GM21515 (cell line): ENCODE results near the gene SNUPN.
"Not testable (repeated sequence)": the region's sequence is repeated elsewhere in the genome, so short reads cannot be mapped to it uniquely, and the experiment has no call there.

Experiments used
- ATAC-seq: cut with Tn5 transposase; IDR thresholded peaks from one replicate; pipeline ENCODE4 v1.9.1; 2021; ENCODE audit not compliant: unreplicated experiment

Gene SNUPN

DNA sequence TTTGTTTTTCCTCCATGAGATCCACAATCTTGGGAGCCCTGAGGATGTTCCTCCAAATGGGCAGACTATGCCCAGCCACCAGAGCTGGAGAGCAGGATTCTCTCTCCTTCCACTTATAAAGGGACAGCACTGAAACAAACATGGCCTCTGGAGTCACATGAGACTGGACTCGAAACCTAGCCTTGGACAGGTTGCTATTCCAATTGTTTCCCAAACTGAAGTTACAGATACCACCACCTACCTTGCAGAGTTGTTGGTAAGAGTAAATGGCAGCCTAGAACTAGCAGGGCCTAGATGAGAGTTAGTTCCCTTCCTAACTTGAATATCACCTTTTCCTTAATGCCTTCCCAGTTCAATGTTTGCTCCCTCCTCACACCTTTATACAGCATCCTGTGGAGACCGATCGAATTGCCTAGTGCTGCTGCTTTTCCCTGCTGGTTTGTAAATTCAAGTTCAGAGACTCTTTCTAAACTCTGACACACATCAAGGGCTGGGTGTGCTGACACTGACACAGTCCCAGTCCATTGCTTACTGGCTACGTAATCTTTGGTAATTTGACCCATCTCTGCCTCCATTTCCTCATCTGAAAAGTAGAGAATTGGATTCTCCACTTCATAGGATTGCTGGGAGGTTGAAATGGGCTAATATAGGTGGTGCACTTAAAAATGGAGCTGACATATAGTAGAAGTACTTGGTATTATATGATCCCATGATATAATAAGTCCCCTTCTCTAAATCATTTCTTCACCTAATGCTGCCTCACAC, 11.9 kb upstream of the SNUPN start:
- ATAC-seq, result no peak

DNA sequence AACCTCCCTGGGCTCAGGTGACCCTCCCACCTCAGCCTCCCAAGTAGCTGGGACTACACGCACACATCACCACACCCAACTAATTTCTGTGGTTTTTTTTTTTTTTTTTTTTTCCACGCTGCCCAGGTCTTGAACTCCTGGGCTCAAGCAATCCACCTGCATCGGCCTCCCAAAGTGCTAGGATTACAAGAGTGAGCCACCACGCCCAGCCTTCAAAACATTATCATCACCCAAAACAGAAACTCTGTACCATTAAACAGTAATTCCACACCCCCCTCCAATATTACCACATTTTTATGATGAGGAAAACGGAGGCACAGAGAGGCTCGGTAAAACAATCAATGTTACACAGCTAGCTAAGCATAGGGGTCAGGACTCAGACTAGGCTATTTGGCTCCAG, 10.5 kb upstream of the SNUPN start:
- no peak for ATAC-seq

DNA sequence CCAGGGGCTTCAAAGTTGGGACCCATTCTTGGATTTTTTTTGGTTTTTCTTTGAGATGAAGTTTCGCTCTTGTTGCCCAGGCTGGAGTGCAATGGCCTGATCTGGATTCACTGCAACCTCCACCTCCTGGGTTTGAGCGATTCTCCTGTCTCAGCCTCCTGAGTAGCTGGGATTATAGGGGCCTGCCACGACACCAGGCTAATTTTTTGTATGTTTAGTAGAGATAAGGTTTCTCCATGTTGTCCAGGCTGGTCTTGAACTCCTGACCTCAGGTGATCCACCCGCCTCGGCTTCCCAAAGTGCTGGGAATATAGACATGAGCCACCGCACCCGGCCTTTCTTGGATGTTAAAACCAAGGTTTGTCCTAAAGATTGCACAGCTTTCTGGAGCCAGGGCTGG, 8.4 kb upstream of the SNUPN start:
- not testable (repeated sequence) for ATAC-seq

DNA sequence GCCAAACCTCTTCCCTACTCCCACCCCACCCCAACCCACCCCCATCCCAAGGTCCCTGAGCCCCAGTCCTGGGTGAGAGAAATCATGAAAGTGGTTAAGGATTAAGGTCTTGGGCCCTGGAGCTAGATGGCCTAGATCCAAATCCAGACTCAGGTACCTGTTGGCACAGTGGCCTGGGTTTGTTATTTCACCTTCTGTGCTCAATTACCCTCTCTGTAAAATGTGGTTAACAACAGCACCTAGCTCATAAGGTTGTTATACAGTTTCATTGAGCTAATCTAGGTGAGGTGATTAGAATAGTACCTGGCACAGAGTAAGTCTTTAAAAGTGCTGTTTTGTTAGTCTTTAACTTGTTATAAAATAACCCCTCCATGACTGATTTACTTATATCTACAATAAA, 6.4 kb upstream of the SNUPN start:
- no peak for ATAC-seq

DNA sequence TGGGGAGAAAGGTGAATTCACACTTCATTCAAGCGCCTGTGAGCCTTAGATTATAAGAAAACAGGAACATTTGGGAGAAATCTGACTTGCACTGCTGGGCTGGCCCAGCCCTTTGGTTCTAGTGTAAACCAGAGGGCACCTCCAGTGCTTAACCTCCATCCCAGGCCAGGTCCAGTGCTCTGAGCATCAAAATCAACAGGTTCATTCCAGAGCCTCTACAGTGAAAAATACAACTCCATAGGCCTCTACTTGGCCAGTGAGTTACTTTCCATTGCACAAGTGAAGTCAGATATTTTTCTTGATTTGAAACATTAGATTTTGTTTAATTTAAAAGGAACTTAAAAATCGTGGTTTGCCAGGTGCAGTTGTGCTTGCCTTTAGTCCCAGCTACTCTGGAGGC, 3.0 kb downstream of the SNUPN start:
- ATAC-seq, result no peak

DNA sequence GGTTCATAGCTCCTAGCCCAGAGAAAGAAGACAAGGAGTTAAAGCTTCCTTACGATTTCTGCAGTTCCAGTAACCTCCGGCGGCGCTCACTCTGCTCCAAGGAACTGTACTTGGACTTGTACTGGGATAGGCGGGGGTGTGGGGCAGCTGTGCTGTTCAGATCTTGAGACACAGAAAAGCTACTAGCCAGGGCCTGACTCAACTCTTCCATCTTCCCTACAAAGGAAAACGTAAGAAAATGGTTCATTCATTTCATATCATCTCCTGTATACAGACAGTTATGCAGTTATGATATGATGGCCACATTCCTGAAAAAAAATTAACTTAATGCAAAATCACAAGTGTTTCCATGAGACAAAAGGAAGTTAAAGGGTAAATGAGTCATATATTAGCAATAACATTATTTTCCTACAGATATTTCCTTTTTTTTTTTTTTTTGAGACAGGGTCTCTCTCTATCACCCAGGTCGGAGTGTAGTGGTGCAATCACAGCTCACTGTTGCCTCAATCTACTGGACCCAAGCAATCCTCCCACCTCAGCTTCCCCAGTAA, 4.6 kb downstream of the SNUPN start:
- no peak for ATAC-seq

DNA sequence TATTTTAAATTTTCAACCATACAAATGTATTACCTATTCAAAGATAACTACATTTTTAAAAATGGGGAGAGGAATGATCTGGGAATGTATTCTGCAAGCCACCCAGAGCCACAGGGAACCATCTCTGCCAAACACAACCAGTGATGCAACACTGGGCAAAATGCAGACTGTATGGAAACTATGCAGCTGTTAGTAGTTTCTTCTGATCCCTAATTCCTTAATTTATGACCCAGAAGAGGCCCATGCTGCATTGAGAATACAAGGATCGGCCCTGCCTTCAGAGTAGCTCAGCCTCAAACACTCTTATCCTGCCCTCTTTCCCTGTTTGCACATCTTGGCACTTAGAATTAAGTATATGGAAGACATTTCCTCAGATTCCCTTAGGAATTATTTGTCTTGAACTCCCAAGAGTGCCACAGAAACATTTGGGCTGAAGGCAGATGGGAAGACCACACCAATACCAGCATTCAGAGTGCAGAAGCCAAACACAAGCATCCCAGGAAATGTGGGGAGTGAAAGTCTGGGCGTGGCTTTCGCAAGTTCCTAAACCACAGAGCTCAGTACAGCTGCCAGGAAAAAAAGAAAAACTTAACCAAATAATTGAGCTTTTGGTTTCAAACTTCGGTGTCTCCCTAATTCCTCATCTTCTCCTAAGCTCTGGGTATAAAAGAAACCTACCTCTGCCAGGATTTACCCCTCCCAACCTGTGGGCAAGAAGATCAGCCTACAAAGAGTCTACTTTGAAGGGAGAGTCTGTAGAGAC, 5.3 kb downstream of the SNUPN start:
- ATAC-seq, result no peak

DNA sequence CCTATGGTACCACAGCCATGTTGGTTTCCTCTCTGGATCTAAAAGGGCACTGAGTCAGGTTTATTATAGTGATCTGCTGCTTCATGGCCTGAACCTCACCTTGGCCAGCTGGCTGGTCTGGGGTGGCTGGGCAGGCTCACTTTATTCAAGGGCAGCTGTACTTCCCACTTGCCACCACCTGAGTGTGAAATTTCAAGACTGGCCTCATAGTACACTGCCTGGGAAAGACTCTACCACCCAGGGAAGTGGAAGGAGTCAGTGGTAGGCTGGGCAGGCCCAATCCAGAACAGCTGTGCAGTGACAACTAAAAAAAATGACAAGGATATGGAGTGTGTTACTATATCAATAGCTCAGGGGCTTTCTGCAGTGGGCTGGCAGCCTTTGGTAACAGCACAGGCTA, 8.8 kb downstream of the SNUPN start:
- no peak for ATAC-seq

DNA sequence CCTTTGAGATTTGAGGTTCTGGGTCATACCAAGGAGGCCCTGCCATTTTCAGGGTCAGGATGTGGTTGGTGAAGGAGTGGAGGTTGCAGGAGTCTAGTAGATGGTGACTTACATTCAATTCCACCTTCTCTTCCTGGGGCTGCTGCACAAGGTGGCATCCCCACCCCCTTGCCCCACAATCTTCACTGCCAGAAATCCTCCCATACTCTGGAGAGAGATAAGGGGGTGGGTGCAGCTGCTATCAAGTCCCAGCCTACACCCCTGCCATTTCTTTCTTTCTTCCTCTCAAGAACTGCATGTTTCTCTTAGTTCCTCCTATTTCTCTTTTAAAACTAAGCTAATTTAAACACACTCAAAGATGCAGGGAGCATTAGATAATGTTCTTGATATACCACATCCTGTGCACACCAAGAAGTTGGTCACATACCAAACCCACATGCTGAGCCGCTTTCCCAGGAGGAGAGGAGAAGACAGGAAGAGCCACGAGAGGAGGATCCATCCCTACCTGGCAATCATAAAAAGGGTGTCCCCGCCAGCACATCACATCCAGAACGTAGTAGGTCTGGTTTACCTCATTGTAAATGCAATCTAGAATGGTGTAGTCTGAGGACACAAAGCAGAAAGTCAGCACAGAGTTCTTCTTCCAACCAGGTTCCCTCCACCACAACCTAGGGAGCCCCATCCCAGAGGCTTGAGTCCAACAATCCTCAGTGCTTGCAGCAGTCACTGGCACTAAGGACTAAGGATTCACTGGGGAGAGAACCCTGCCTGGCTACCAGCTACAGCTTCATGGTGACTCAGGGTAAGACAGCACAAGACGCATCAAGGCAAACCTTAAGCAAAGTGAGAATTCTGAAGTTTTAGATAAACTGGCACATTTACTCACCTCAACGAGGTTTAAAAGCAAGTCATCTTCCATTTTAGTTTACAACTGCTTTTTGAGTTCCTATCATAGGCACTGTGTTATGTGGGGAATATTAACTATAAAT, 18.5 kb downstream of the SNUPN start:
- ATAC-seq, result no peak

DNA sequence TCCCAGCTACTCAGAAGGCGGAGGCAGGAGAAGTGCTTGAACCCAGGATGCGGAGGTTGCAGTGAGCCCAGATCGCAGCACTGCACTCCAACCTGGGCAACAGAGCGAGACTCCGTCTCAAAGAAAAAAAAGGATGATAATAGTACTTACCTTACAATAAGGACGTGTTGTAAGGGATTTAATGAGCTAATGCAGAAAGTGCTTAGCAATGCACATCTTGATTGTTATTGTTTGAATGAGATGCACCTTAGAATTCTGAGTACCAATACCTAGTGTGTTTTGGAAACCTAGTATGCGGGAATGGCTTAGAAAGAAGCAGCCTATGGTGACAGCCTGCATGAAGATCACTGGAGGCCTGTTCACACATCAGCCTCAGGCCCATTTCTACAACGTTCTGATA, 19.5 kb downstream of the SNUPN start:
- ATAC-seq, result no peak

DNA sequence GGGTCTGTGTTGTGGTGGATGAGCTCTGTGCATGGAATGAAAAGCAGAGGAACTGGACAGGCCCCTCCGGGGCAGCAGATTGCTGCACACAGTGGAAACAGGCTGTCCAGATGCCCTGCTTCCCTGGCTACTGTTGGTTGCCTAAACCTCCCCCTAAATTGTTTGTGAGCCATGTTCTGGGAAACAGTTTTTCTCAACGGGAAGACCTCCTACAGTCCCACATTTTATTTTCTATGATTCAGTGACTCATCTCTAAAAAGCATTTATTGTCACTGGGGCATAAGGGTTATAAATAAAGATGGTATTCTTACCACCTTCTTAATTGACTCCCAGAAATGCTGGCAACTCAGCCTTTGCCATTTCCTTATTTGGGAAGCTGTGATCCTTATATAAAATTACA, 26.1 kb downstream of the SNUPN start:
- no peak for ATAC-seq

DNA sequence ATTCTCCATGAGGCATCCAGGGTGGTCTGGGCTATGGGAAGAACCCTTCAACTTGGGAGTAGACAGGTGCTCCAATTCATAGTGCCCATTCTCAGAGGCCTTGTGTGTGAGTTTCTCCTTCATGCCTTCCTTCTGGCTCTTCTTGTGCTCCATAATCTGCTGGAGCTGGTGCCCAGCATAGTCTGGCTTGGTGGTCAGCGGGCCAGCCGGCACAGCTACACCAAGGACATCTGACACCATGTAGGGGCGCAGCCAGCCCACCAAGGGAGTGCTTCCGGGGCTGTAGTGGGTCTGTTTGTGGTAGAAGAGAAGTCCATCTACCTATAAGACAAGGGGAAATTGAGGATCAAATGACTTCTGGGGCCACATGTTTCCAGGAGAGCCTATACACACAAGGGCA, 27.2 kb downstream of the SNUPN start:
- ATAC-seq, result no peak

DNA sequence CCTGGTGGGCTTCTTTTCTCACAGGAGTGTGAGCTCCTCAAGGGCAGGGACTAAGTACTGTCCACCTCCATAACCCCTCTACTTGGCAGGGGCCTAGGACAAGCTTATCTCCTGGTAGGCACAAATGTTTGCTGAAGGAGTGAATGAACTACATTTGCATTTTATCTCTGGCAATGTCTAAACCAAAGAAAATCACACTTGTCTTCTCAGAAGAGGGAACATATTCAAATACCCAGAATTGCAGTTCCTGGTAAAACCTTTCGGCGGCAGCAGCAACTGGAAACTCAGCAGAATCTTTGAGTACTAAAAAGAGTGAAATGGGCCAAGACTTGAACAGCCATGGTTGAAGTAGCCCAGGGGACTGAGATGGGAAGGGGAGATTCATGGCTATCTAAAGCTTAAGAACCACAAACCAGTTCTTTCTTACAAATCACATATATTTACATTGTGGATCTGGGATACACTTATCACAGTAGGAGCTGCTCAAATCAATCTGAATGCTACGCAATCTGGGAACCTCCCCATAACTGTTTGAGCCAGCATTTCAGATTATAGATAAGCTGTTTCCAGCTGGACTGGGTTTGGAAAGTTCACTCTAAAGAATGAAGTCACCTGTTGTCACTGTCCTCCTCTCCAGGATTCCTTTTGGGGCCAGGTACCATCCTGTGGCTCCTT, 27.7 kb downstream of the SNUPN start:
- no peak for ATAC-seq

DNA sequence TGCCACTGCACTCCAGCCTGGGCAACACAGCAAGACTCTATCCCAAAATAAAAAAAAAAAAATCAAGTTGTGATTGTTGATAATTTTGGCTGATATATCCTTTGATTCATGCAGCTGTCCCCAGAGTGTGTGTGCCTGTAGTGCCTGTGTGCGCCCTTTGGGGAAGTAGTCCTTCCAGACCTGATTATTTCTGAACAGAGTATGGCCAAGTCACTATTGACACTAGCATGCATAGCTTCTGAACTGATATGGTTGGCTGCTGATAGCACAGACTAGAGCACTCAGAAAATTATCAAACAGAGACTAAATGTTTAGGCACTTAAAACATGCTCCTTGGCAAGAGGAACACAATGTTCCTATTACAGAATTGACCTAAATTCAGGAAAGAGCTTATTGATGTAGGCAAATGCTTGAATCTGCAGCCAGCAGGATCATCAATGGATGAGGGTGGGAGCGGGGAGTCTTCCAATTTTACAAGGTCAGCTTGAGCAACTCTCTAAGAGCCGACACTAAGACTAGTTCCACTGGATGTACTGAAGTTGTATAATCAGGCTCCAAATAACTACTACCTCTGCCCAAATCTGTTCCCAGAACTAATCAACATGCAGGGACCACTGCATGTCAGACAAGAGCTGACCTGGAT, 28.7 kb downstream of the SNUPN start:
- ATAC-seq, result no peak

DNA sequence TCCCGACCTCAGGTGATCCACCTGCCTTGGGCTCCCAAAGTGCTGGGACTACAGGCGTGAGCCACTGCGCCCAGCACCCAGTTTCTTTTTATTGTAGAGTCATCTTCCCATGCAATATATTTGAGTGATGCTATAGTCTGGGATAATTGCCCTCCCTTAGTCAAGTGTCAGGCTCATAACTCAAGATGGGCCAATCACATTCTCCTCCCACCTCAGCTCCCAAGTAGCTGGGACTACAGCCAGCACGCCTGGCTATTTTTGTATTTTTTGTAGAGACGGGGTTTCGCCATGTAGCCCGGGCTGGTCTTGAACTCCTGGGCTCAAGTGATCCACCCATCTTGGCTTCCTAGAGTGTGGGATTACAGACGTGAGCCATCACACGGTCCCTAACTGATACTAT, 31.2 kb downstream of the SNUPN start:
- no peak for ATAC-seq

DNA sequence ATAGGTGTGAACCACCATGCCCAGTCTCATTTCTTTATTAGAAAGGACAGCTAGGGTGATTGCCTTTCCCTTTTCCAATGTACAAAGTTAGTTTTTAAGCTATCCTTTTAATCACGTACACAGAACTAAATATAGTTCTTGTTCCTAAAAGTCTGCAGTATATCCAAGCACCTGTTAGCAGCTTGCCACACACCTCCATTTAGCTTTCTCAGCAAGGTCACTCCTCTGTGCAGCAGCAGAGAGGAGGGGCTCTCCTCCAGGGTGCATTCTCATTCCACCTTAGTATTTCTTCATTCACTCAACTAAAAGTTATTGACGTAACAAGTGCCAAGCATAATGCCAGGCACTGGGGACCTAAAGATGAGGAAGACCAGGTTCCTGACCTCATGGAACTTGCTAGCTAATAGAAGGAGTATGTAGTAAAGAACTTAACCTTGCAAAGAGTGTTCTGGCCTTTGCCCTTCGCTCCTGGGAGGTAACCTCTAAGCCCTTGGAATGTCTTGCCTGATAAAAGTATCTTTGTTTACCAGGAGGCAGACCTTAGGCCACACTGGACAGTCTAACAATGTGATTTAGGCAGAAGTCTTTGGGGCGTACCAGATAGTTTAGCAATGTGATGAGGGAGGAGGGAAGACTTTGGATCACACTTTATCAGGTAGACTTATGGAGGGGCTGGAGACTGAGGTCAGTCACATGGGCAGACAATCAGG, 33.7 kb downstream of the SNUPN start:
- ATAC-seq, result no peak

DNA sequence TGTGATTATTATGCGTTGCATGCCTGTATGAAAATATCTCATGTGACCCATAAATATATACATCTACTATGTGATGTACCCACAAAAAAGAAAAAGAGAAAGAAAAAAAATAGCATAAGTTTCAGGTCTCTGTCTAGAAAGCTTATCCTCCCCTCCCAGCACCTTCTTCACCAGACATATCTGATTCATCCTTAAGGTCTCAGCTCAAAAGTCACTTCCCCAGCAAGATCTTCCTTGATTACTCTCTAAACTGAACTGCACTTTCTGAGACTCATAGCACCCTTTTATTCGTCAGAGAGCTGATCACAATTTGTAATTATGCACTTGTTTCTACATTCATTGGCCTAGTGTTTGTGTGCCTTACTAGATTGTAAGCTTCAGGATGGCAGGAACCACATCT, 35.3 kb downstream of the SNUPN start:
- no peak for ATAC-seq

DNA sequence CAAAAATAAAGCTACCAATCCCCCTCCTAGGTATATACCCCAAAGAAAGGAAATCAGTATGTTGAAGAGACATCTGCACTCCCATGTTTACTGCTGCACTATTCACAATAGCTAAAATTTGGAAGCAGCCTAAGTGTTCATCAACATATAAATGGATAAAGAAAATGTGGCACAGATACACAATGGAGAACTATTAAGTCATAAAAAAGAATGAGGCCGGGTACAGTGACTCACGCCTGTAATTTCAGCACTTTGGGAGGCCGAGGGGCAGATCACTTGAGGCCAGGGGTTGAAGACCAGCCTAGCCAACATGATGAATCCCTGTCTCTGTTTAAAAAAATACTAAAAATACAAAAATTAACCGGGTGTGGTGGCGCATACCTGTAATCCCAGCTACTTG, 36.5 kb downstream of the SNUPN start:
- no peak for ATAC-seq

DNA sequence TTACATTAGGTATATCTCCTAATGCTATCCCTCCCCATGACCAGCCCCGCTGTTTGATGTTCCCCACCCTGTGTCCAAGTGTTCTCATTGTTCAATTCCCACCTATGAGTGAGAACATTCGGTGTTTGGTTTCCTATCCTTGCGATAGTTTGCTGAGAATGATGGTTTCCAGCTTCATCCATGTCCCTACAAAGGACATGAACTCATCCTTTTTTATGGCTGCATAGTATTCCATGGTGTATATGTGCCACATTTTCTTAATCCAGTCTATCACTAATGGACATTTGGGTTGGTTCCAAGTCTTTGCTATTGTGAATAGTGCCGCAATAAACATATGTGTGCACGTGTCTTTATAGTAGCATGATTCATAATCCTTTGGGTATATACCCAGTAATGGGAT, 39.1 kb downstream of the SNUPN start:
- ATAC-seq, result not testable (repeated sequence)
